Keratinocyte (primary cell): ENCODE results near the gene WDR89.

ENCODE experiments used
- EZH2 ChIP-seq: IDR thresholded peaks from one replicate; pipeline ENCODE4 v1.6.1; 2012; ENCODE audit warnings: inconsistent platforms, mild to moderate bottlenecking, low read length, moderate library complexity
- TF ChIP-seq, protein P1 (sequence below), 3 experiments: IDR thresholded peaks in 1 of 3; conservative IDR thresholded peaks in 1 of 3; optimal IDR thresholded peaks in 1 of 3; 2 replicates in 2 of 3; 3 replicates in 1 of 3; pipeline versions ENCODE3 to v1.5.1; 2011; ENCODE audit warnings: low read length in 3 of 3, mild to moderate bottlenecking in 3 of 3, moderate library complexity in 2 of 3, control low read depth in 1 of 3, inconsistent platforms in 1 of 3; ENCODE audit not compliant: insufficient read depth in 2 of 3; ENCODE audit errors: extremely low read depth in 1 of 3

GRCh38 chr14:63563370-63564026 is 78.2 kb downstream of the WDR89 start:
- TF ChIP-seq, protein P1, sequence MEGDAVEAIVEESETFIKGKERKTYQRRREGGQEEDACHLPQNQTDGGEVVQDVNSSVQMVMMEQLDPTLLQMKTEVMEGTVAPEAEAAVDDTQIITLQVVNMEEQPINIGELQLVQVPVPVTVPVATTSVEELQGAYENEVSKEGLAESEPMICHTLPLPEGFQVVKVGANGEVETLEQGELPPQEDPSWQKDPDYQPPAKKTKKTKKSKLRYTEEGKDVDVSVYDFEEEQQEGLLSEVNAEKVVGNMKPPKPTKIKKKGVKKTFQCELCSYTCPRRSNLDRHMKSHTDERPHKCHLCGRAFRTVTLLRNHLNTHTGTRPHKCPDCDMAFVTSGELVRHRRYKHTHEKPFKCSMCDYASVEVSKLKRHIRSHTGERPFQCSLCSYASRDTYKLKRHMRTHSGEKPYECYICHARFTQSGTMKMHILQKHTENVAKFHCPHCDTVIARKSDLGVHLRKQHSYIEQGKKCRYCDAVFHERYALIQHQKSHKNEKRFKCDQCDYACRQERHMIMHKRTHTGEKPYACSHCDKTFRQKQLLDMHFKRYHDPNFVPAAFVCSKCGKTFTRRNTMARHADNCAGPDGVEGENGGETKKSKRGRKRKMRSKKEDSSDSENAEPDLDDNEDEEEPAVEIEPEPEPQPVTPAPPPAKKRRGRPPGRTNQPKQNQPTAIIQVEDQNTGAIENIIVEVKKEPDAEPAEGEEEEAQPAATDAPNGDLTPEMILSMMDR (optimal IDR thresholded peaks at IDR 0.05 in 1 of 3, IDR thresholded peaks at IDR 0.05 in 1 of 3, conservative IDR thresholded peaks at IDR 0.05 in 1 of 3; ENCODE audit: extremely low read depth in 1 of 3, insufficient read depth in 2 of 3, low read length in 3 of 3): no peak
- no peak for TF ChIP-seq EZH2
